Prostate gland (tissue), 2 donors: ENCODE data around the gene GADD45B.

Experiments
- POLR2A ChIP-seq: fragments of 450-650 bp; IDR thresholded peaks from one replicate; pipeline ENCODE4 v1.6.1; 2016; ENCODE audit warnings: antibody characterized with exemption, mild to moderate bottlenecking
- TF ChIP-seq, protein P1 (sequence below), 4 experiments: fragments of 200-600 bp in 2 of 4; fragments of 450-650 bp in 2 of 4; sonication (generic) in 2 of 4; IDR thresholded peaks; 1 replicate in 3 of 4; 2 replicates in 1 of 4; pipeline ENCODE4 v1.5.1; 2016 to 2019; ENCODE audit warnings: antibody characterized with exemption in 4 of 4, mild to moderate bottlenecking in 2 of 4, moderate library complexity in 2 of 4

DNA sequence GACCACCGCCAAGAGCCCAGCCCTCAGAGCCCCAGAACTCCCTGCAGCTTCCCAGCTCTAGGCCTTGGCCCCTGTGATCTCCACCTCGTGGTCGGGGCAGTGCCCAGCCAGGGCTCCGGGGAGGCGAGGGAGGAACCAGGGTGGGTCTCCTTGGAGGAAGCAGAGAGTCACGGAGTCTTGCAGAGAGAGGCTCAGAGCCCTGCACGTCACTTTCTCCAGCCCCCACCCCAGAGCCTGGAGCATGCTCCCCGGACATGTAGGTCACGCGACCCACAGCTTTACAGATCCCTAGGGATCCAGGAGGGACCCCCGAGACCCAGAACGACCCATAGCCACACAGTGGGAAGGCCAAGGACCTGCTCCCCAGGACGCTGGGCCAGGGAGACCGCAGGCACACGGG, 11.9 kb downstream of the GADD45B start:
- TF ChIP-seq, protein P1, sequence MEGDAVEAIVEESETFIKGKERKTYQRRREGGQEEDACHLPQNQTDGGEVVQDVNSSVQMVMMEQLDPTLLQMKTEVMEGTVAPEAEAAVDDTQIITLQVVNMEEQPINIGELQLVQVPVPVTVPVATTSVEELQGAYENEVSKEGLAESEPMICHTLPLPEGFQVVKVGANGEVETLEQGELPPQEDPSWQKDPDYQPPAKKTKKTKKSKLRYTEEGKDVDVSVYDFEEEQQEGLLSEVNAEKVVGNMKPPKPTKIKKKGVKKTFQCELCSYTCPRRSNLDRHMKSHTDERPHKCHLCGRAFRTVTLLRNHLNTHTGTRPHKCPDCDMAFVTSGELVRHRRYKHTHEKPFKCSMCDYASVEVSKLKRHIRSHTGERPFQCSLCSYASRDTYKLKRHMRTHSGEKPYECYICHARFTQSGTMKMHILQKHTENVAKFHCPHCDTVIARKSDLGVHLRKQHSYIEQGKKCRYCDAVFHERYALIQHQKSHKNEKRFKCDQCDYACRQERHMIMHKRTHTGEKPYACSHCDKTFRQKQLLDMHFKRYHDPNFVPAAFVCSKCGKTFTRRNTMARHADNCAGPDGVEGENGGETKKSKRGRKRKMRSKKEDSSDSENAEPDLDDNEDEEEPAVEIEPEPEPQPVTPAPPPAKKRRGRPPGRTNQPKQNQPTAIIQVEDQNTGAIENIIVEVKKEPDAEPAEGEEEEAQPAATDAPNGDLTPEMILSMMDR (IDR thresholded peaks at IDR 0.05): no peak
- TF ChIP-seq POLR2A: no peak
